Endothelial cell of umbilical vein (primary cell): Measurements from ENCODE around the gene PCDHB6. TPM values are rescaled to one million over a fixed set of nuclear protein-coding genes. Genes with fewer than 3 reads are reported as not detected.
"Not testable (repeated sequence)": the region's sequence is repeated elsewhere in the genome, so short reads cannot be mapped to it uniquely, and the experiment has no call there.

ENCODE experiments used
- BruUV-seq: library from RNA; stranded (reverse); fragments of 400-500 nt; replicated peaks from 2 replicates; lab custom pipeline; 2021; lab: Mats Ljungman, UMichigan
- CTCF ChIA-PET: fragments of 300-600, 350-600 bp; sonication (Branson Sonifier 250); formaldehyde crosslinking; loops from one replicate; lab custom pipeline; 2021; ENCODE audit warnings: antibody characterized with exemption, inconsistent platforms; lab: Charles Lee
- POLR2A ChIA-PET: fragments of 300-600, 350-600 bp; sonication (Branson Sonifier 250); formaldehyde crosslinking; loops from one replicate; lab custom pipeline; 2021; ENCODE audit warnings: antibody characterized with exemption, inconsistent platforms; lab: Charles Lee
- DNase-seq: peaks from one replicate; pipeline ENCODE4 v3.0.0-alpha.2; 2011; ENCODE audit warnings: low read depth, low spot score
- FAIRE-seq: peaks from 2 replicates; lab custom pipeline; 2011; peaks lifted over from hg19 to GRCh38; lab: Jason Lieb, UNC
- H2AFZ ChIP-seq: 2 replicates; pipeline ENCODE4 v1.6.0; 2012; ENCODE audit warnings: low read depth, low read length, control low read depth, inconsistent platforms
- H3K27ac ChIP-seq: 2 replicates; pipeline ENCODE4 v1.5.1; 2011; ENCODE audit warnings: low read depth, mild to moderate bottlenecking, control low read depth, low read length, moderate library complexity; ENCODE audit not compliant: insufficient read depth
- H3K27me3 ChIP-seq, 2 experiments: 2 replicates each; pipeline versions ENCODE4 v1.6.0 to v1.6.1; 2011; ENCODE audit warnings: low read length in 2 of 2, mixed read lengths in 1 of 2; ENCODE audit not compliant: control insufficient read depth in 2 of 2, insufficient read depth in 2 of 2
- H3K36me3 ChIP-seq, 2 experiments: 2 replicates in 1 of 2; 3 replicates in 1 of 2; pipeline ENCODE4 v1.5.1; 2011; ENCODE audit warnings: low read length in 2 of 2, mild to moderate bottlenecking in 1 of 2, moderate library complexity in 1 of 2; ENCODE audit not compliant: control insufficient read depth in 2 of 2, insufficient read depth in 2 of 2; ENCODE audit errors: extremely low read depth in 1 of 2
- H3K4me1 ChIP-seq: 3 replicates; pipeline ENCODE4 v1.5.1; 2011; ENCODE audit warnings: mild to moderate bottlenecking, low read length; ENCODE audit not compliant: control insufficient read depth, insufficient read depth; ENCODE audit errors: extremely low read depth
- H3K4me2 ChIP-seq: 2 replicates; pipeline ENCODE4 v1.6.1; 2011; ENCODE audit warnings: low read length, control low read depth, mixed read lengths; ENCODE audit not compliant: insufficient read depth
- H3K4me3 ChIP-seq, 3 experiments: fragments of 200-600 bp in 1 of 3; sonication (generic), shearing (Covaris generic) in 1 of 3; replicated peaks in 1 of 3; 2 replicates each; pipeline ENCODE4 v1.5.1; 2011 to 2016; ENCODE audit warnings: control low read depth in 3 of 3, low read length in 3 of 3, mild to moderate bottlenecking in 2 of 3, inconsistent platforms in 1 of 3, low read depth in 1 of 3, moderate library complexity in 1 of 3; ENCODE audit not compliant: insufficient read depth in 1 of 3
- H3K79me2 ChIP-seq: 2 replicates; pipeline ENCODE4 v1.6.0; 2012; ENCODE audit warnings: low read length, inconsistent platforms; ENCODE audit not compliant: control insufficient read depth, insufficient read depth
- H3K9ac ChIP-seq: replicated peaks from 2 replicates; pipeline ENCODE3; 2011; ENCODE audit warnings: low read length, control low read depth; ENCODE audit not compliant: insufficient read depth; ENCODE audit errors: extremely low read depth
- H3K9me1 ChIP-seq: replicated peaks from 3 replicates; pipeline ENCODE4 v1.6.0; 2011; ENCODE audit warnings: mild to moderate bottlenecking, low read length; ENCODE audit not compliant: control insufficient read depth, insufficient read depth; ENCODE audit errors: extremely low read depth
- H3K9me3 ChIP-seq: replicated peaks from 2 replicates; pipeline ENCODE4 v1.5.1; 2012; ENCODE audit warnings: low read length, inconsistent platforms; ENCODE audit not compliant: control insufficient read depth, insufficient read depth
- H4K20me1 ChIP-seq: replicated peaks from 2 replicates; pipeline ENCODE3; 2011; ENCODE audit warnings: mild to moderate bottlenecking, low read length; ENCODE audit not compliant: control insufficient read depth, insufficient read depth; ENCODE audit errors: extremely low read depth
- CTCF ChIP-seq, 2 donors: IDR thresholded peaks; 1 replicate in 1 of 2; 2 replicates in 1 of 2; pipeline ENCODE4 v1.5.1; 2011; ENCODE audit warnings: low read length in 2 of 2, mild to moderate bottlenecking in 2 of 2, moderate library complexity in 2 of 2, control low read depth in 1 of 2, inconsistent platforms in 1 of 2, low read depth in 1 of 2; ENCODE audit not compliant: insufficient read depth in 1 of 2; ENCODE audit errors: extremely low read depth in 1 of 2
- MAX ChIP-seq: IDR thresholded peaks from 2 replicates; pipeline ENCODE4 v1.6.1; 2011; ENCODE audit not compliant: insufficient read depth, insufficient read length
- dilution Hi-C: fragments of 300-500 bp; cut with MboI; formaldehyde crosslinking; loops from one replicate; pipeline ENCODE4 v1.15.0; 2019; ENCODE audit warnings: low sequenced_read_pairs; ENCODE audit not compliant: extremely low pct_ligation_motif_present
- intact Hi-C: fragments of 100-400 bp; cut with micrococcal nuclease; formaldehyde crosslinking; loops from one replicate; pipeline ENCODE4 v1.10.0; 2022
- polyA plus RNA-seq, 4 experiments: library from polyadenylated mRNA; depleted of rRNA in 3 of 4; stranded (reverse) in 3 of 4; unstranded in 1 of 4; fragments of >200 nt; gene quantifications; 2 replicates each; pipeline versions ENCODE4 v1.2.1 to v1.2.3, GENCODE V29; 2011 to 2012; ENCODE audit warnings: missing spikeins in 1 of 4
- total RNA-seq: library from RNA; stranded (reverse); gene quantifications from 2 replicates; pipeline ENCODE4 v1.2.3, GENCODE V29; 2021

Gene PCDHB6
- total and polyA plus RNA-seq, 2 donors (not counting 3 experiments of a cell fraction or from before 2014, with no cell fraction given): 0.04 TPM; not detected in 1

- Histone ChIP-seq H3K9ac (no peak within 1 kb of the TSS), H4K20me1 (no peaks in the 10 kb centered on the region), H2AFZ (no peak within 1 kb of the TSS), H3K4me1 (no peaks in the 10 kb centered on the region), H3K9me3 (no peaks in the 10 kb centered on the region), H3K27me3 (no peaks in the 10 kb centered on the region), H3K27ac (no peak within 1 kb of the TSS), H3K9me1 (no peaks in the 10 kb centered on the region), H3K4me2 (no peak within 1 kb of the TSS), H3K79me2 (no peaks in the 10 kb centered on the region), H3K4me3 (no peak within 1 kb of the TSS), H3K36me3 (no peaks in the 10 kb centered on the region)
- BruUV-seq: no TSS peak
- TF ChIP-seq MAX: no peak
- peak; percentile 31 to 32 for TF ChIP-seq CTCF (IDR thresholded peaks at IDR 0.05; ENCODE audit: extremely low read depth in 1 of 2, insufficient read depth in 1 of 2, low read depth in 1 of 2, low read length in 2 of 2)
- POLR2A ChIA-PET: no interaction called here
- FAIRE-seq: peak; percentile 31
- dilution Hi-C loops: no loop called here
- CTCF ChIA-PET: interaction anchor here (0.7 to 1.4 kb wide), 6 partner anchors 10 to 375 kb away, joined by 3 to 11 read pairs (median 4); partner anchors contain the start of genes PCDHB16 and PCDHGA12
- DNase-seq: peak; percentile 43
- intact Hi-C loops: no loop called here
Measured at GRCh38 chr5:141192110-141192725, 42.4 kb downstream of the PCDHB6 start, which contains the start of gene PCDHB10. TSS of gene PCDHB10 (plus strand) at chr5:141192353. CDS start at chr5:141192553, 200 bp downstream.

GRCh38 chr5:141194332-141194731 lies 44.5 kb downstream of the PCDHB6 start:
- intact Hi-C loops, H3K79me2 ChIP-seq, POLR2A ChIA-PET, H3K9me1 ChIP-seq, H3K4me3 ChIP-seq, H3K36me3 ChIP-seq, DNase-seq, dilution Hi-C loops, H3K9ac ChIP-seq, H2AFZ ChIP-seq, H3K4me2 ChIP-seq, CTCF ChIA-PET, FAIRE-seq, H3K4me1 ChIP-seq, BruUV-seq, H3K9me3 ChIP-seq, H3K27ac ChIP-seq, H4K20me1 ChIP-seq, H3K27me3 ChIP-seq: not testable (repeated sequence)
